Rectal smooth muscle tissue (tissue), 1 donor: Measurements from ENCODE around the gene TMEM242.
A peak's percentile ranks its signal among the peaks of the same experiment; 100 is the strongest.

Experiments used
- H3K27ac ChIP-seq: one replicate; pipeline ENCODE4 v1.7.0; 2013; ENCODE audit warnings: low read depth, low read length, inconsistent platforms
- H3K27me3 ChIP-seq: one replicate; pipeline ENCODE4 v1.7.0; 2013; ENCODE audit warnings: low read length; ENCODE audit not compliant: control insufficient read depth, insufficient read depth
- H3K36me3 ChIP-seq: one replicate; pipeline ENCODE4 v1.7.0; 2013; ENCODE audit warnings: low read length; ENCODE audit not compliant: control insufficient read depth, insufficient read depth
- H3K4me1 ChIP-seq: one replicate; pipeline ENCODE4 v1.7.0; 2013; ENCODE audit warnings: low read length; ENCODE audit not compliant: control insufficient read depth, insufficient read depth
- H3K4me3 ChIP-seq: one replicate; pipeline ENCODE4 v1.7.0; 2013; ENCODE audit warnings: low read length
- H3K9ac ChIP-seq: one replicate; pipeline ENCODE4 v1.7.0; 2013; ENCODE audit warnings: low read length

Gene TMEM242

DNA sequence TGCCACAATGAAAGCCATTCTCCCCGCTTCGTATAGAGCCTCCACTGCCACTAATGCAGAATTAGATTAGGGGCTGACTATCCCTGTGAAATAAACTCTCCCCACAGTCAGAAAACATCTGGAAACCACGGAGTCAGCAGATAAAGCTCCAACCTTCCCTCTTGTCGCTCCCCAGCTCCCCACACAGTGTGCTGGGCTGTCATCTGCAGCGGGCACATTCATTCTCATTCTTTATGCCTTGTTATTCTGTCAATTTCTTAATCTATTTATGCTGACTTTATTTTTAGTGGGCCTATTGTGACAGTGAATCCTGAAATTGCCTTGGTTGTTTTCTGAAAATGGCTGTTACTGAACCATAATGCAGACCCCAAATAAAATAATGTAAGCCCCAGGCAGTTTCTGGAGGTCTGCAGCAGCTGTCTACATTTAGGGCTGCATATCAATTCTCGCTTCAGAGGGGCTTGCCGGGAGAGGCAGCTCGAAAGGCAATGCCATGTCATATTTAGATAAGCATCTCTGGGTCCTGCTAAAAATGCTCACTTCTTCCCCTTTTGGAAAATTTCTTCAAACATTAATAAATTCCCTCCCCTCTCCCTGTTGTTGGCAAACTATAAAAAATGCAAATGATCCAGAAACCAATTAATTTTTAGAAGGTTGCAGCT lies 71.6 kb downstream of the TMEM242 start:
- no peaks in the 10 kb centered on the region for H3K27me3 ChIP-seq
- H3K4me1 ChIP-seq, result no peaks in the 10 kb centered on the region
- H3K36me3 ChIP-seq, result no peaks in the 10 kb centered on the region
- H3K27ac ChIP-seq, result no peak overlapping the region
- no peak overlapping the region for H3K9ac ChIP-seq
- H3K4me3 ChIP-seq, result no peak overlapping the region

DNA sequence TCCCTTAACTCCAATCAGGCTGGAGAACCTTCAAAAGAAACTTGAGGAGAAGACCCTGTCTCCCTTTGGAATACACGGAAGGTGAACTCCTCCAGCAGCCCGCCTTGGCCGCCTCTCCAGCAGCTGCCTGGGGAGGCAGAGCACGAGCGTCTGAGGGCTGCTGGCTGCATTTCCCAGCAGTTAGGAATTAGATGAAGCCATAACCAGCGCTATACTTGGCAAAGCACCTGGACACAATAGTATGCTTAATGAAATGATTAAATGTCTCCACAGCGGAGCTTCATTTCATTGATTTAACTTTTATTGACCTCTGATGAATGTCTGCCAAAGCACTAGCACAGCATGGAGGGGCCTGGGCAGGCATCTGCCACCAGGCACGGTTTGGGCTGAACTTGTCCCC lies 73.5 kb downstream of the TMEM242 start:
- Histone ChIP-seq H3K4me3 (no peak overlapping the region), H3K9ac (no peak overlapping the region), H3K4me1 (no peaks in the 10 kb centered on the region), H3K36me3 (no peaks in the 10 kb centered on the region), H3K27me3 (no peaks in the 10 kb centered on the region), H3K27ac (no peak overlapping the region)

DNA sequence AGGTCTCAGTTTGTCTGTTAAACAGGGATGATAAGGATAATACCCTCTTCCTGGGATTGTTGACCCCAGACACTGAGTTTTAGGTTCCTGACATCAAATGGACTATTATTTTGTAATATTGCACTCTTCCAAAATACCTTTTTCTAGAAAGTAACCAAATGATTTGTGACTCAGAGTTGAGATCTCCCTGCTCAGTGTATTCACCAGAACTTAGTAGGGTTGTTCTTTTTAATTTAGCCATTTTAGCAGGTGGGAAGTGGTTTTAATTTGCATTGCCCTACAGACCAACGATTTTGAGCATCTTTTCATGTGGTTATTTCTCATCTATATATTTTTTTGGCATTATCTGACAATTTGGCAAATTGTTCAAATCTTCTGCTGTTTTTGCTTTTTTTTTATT lies 75.1 kb downstream of the TMEM242 start:
- peaks cover 1% of the 10 kb centered on the region for H3K27me3 ChIP-seq

DNA sequence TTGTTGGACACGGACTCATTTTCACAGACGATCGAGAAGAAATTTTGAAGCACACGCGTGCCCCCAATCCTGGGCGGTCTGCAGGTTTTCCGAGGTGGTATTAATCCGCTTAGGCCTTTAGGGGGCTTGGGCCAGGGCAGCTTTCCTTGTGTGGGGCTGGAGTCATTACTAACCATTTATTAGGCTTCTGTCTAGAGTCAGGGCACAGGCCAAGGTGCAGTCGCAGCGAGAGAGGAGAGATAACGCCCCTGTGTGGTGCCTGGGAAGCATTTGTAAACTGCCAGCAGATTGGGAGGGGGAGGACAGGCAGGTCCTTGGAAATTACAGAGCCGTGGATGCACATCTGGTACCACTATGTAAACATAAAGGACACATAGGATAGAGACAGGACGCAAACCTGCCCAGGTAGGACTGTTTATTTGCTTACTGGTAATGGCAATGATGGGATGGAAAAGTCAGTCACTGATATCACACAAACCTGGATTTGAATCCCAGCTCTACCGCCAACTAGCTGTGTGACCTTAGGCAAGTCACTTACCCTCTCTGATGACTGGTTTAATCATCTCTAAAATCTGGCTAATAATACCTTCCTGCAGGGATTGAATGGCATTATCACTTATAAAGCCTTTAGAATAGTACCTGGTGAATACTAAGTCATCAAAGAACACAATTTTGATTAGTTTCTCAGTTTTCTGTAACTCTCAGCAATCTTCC lies 76.4 kb downstream of the TMEM242 start:
- H3K4me1 ChIP-seq, result peaks cover 7% of the 10 kb centered on the region
- no peak overlapping the region for H3K9ac ChIP-seq
- peaks cover 2% of the 10 kb centered on the region for H3K27me3 ChIP-seq
- no peaks in the 10 kb centered on the region for H3K36me3 ChIP-seq
- H3K27ac ChIP-seq, result no peak overlapping the region
- H3K4me3 ChIP-seq, result no peak overlapping the region

More for the DNA sequence above, 75.1 kb downstream of the TMEM242 start:
- H3K9ac ChIP-seq, result no peak overlapping the region
- H3K4me1 ChIP-seq, result peaks cover 7% of the 10 kb centered on the region
- H3K27ac ChIP-seq, result no peak overlapping the region
- no peak overlapping the region for H3K4me3 ChIP-seq
- H3K36me3 ChIP-seq, result no peaks in the 10 kb centered on the region

DNA sequence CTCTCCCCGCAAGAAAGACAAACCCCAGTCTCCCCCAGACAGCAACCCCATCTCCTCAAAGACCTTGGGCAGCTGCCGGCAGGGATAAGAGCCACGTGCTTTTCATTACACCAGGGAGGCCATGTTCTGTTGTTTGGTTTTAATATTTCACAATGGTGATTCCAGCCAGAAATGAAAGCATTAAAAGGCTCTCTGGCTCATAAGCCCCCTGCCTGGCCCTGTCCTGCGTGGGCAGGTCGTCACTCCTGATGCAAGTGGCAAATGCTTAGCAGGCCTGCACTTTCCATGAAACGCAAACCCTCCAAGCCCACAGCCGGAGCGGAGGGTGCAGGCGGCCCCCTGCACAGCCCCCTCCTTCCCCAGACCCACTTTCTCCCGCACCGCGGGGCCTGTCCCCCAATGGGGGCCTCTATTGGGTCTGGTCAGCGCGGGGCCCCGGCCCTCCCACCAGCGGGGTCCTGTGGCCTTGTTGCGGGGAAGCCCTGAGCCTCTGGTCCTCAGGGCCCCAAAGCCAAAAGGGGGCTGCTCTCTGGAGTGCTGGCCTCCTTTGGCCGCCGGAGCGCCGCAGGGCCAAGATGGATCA lies 77.2 kb downstream of the TMEM242 start:
- H3K4me1 ChIP-seq, result peaks cover 7% of the 10 kb centered on the region
- no peak overlapping the region for H3K9ac ChIP-seq
- no peak overlapping the region for H3K4me3 ChIP-seq
- H3K36me3 ChIP-seq, result no peaks in the 10 kb centered on the region
- peaks cover 2% of the 10 kb centered on the region for H3K27me3 ChIP-seq
- H3K27ac ChIP-seq, result no peak overlapping the region

DNA sequence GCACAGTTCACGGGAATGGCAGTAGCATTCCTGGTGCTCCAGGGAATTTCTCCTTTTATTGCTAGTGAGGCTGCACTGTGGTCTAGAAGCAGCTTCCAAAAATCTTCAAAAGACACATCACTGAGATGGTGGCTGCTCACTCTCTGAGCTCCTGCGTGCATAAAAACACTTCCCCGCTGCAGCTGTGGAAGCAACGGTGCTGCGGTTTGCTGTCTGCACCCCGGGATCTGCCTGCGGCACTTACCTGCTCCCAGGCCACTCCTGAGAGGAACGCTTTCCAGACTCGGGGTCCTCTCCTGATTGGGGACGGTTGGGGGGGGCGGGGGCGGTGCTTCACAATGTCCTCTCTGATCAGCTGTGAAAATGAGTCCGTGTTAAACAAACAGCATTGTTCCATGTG lies 77.9 kb downstream of the TMEM242 start:
- H3K4me3 ChIP-seq, result no peak overlapping the region
- H3K36me3 ChIP-seq, result no peaks in the 10 kb centered on the region
- peaks cover 9% of the 10 kb centered on the region for H3K4me1 ChIP-seq
- H3K27ac ChIP-seq, result no peak overlapping the region
- H3K9ac ChIP-seq, result no peak overlapping the region
- H3K27me3 ChIP-seq, result peaks cover 2% of the 10 kb centered on the region

DNA sequence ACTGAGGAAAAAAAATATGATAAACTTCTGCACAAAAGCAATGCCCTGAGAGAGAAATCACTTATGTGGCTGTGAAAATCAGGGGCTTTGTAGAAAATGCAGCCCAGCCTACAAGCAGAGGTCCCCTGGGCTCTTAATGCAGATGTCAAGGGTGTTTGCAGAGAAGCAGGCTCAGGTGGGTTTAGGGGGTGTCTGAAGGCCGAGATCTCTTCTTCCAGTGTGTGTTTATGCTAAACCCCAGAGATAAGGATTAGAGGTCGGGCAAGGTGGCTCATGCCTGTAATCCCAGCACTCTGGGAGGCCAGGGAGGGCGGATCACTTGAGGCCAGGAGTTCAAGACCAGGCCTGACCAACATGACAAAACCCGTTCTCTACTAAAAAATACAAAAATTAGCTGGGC lies 78.5 kb downstream of the TMEM242 start:
- Histone ChIP-seq H3K9ac (no peak overlapping the region), H3K36me3 (no peaks in the 10 kb centered on the region), H3K27ac (no peak overlapping the region), H3K27me3 (peaks cover 2% of the 10 kb centered on the region), H3K4me1 (peaks cover 11% of the 10 kb centered on the region), H3K4me3 (no peak overlapping the region)

DNA sequence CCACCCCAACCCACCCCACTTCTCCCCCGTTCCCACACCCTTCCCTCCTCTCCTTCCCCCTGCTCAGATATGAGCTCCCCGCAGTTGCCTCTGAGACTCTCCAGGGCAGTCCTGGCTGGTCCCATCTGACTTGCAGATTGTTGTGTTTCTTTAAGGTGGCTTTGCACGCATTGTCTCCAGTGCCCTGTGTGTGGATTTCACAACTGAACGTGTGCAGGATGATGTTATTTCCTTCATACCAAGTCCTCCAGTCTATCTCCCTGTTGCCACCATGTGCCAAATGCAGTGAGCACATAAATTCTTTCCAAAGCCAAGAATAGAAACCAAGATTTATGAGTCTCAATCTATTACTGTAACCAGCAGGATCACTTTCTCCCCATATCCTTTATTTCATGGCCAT lies 79.1 kb downstream of the TMEM242 start:
- Histone ChIP-seq H3K4me1 (peaks cover 11% of the 10 kb centered on the region), H3K27ac (no peak overlapping the region), H3K36me3 (no peaks in the 10 kb centered on the region), H3K27me3 (peaks cover 2% of the 10 kb centered on the region), H3K9ac (no peak overlapping the region), H3K4me3 (no peak overlapping the region)

DNA sequence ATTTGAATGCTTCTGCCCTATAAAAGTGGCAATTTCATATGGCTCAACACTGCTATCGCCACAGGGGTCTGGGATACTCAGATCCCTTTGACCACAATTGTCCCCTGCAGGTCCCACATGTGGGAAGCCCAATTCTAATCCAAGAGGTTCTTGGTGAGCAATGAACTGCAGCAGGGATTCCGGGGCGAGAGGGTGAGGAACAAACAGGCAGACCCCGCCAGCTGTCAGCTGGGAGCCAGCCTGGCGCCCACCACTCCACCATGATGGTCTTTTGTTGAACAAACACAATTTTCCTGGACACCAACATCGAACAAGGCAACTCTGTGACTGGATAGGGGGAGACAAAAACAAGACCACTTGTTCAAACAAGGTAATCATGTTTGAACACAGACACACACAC lies 80.5 kb downstream of the TMEM242 start:
- Histone ChIP-seq H3K36me3 (no peaks in the 10 kb centered on the region), H3K4me1 (peaks cover 11% of the 10 kb centered on the region), H3K27me3 (peaks cover 2% of the 10 kb centered on the region), H3K27ac (no peak overlapping the region), H3K9ac (no peak overlapping the region), H3K4me3 (no peak overlapping the region)

DNA sequence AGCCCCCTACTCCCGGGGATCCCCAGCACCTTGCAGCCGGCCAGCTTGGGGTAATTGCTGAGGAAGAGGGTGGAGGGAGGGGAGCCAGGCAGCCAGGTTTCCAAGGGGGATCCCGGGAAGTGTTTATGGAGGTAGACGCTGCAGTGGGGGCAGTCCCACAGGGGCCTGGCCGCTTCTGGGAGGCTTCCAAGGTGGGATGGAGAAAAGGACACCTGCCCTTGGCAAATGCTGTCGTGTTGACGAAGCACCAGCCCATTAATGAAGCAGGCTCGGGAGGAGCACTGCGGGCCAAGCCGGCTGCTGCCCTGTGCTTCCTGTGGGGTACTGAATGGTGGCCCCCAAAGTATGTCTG lies 82.4 kb downstream of the TMEM242 start:
- no peak overlapping the region for H3K9ac ChIP-seq
- H3K4me1 ChIP-seq, result peaks cover 11% of the 10 kb centered on the region
- H3K27me3 ChIP-seq, result peaks cover 2% of the 10 kb centered on the region
- H3K36me3 ChIP-seq, result no peaks in the 10 kb centered on the region
- peak overlapping the region; percentile 49 for H3K4me3 ChIP-seq
- H3K27ac ChIP-seq, result peak overlapping the region; percentile 65

DNA sequence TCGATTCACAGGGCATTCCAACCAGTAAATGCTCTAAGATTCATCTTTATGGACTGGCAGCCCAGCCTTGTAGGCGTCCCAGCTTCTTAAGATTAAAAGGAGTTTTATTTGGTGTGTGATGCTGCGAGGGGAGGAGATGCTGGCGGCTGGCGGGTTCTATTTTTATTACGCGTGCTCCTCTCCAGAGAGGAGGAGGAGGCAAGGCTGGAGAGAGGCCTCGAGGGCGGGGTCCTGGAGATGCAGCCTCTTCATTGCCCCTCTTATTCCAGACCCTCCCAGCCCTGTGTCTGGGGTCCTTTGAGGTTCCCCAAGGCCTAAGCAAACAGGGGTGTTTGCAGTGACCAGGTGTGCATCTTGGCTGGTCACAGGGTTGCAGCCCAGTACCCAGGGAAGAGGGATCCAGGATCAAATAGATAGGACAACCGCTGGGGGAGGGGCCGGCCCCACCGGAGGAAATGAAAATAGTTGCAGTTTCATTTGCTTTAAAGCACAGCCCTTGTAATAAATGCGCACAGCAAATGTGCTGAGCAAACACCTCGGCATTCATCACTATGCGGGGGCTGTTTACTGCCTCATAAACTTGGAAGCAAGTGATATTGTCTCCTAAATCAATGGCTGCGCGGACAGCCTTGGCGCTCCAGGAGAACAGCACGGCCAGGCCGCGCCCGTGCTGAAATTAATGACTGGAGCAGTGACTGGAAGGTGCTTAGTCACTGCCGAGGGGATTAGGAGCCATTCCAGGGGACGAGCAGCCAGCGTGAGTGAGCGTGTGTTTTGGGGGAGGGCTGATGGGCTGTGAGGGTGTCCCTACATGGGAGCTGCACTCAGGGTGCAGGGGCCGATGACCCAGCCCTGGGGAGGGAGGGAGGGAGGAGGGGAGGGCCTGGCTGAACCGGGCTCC lies 83.0 kb downstream of the TMEM242 start:
- Histone ChIP-seq H3K4me3 (peak overlapping the region; percentile 49), H3K9ac (no peak overlapping the region), H3K27me3 (peaks cover 2% of the 10 kb centered on the region), H3K36me3 (no peaks in the 10 kb centered on the region), H3K4me1 (peaks cover 12% of the 10 kb centered on the region), H3K27ac (peak overlapping the region; percentile 65)

DNA sequence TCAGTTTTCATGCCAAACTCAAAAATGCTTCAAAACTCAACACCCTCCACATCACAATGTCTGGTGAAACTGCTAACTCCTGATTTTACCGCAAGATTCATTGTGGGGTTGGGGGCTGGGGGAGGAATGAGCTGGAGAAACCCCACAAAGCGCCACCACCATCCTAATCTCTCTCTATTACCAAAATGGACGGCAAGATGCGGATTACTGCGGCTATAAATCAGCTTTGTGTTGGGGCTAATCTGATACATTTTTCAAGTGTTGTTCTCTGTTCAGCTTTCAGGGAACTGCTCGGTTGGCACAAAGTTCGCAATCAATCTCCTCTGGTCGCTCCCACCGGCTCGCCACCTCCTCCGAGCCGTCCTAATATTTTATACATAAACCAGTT lies 83.7 kb downstream of the TMEM242 start:
- H3K4me3 ChIP-seq, result peak overlapping the region; percentile 49
- no peak overlapping the region for H3K9ac ChIP-seq
- peak overlapping the region; percentile 3 for H3K27ac ChIP-seq
- H3K4me1 ChIP-seq, result peaks cover 12% of the 10 kb centered on the region
- peaks cover 2% of the 10 kb centered on the region for H3K27me3 ChIP-seq
- H3K36me3 ChIP-seq, result no peaks in the 10 kb centered on the region
